ENCODE data around the gene ARHGAP26.

The ARHGAP26 gene

GRCh38 chr5:143187495-143187894, 417.3 kb downstream of the ARHGAP26 start:
- H3K27ac ChIP-seq (ENCODE audit: low read depth, low read length, poor library complexity, severe bottlenecking): no peak overlapping the region
- no peaks in the 10 kb centered on the region for H3K79me2 ChIP-seq (ENCODE audit: insufficient read depth, low read length)
- H3F3A ChIP-seq (ENCODE audit: insufficient read depth, low read length): no peaks in the 10 kb centered on the region
- H3K4me2 ChIP-seq (ENCODE audit: low read length): no peak overlapping the region
- no peak overlapping the region for H3K9ac ChIP-seq (ENCODE audit: low read length)
- no peak overlapping the region for H2AFZ ChIP-seq (ENCODE audit: low read length)
- no peak overlapping the region for H3K4me3 ChIP-seq (ENCODE audit: low read depth, low read length, poor library complexity, severe bottlenecking)
- no peaks in the 10 kb centered on the region for H4K20me1 ChIP-seq (ENCODE audit: insufficient read depth, low read length)
- TF ChIP-seq CTCF (IDR thresholded peaks at IDR 0.05; ENCODE audit: low read length): no peak
- TF ChIP-seq EZH2 (IDR thresholded peaks at IDR 0.05; ENCODE audit: borderline replicate concordance, low read length): no peak
- no peaks in the 10 kb centered on the region for H3K36me3 ChIP-seq (ENCODE audit: insufficient read depth, low read length)
- H3K4me1 ChIP-seq (ENCODE audit: insufficient read depth, low read length, severe bottlenecking): peaks cover 23% of the 10 kb centered on the region
- H3K9me2 ChIP-seq (ENCODE audit: low read depth, low read length): no peaks in the 10 kb centered on the region
- no peaks in the 10 kb centered on the region for H3K9me3 ChIP-seq (ENCODE audit: low read length)
- no peaks in the 10 kb centered on the region for H3K27me3 ChIP-seq (ENCODE audit: insufficient read depth, low read length)

- Histone ChIP-seq H3K36me3 (ENCODE audit: insufficient read depth, low read length) (no peaks in the 10 kb centered on the region), H3K9me3 (ENCODE audit: low read length) (no peaks in the 10 kb centered on the region), H3K9ac (ENCODE audit: low read length) (no peak overlapping the region), H3K27ac (ENCODE audit: low read depth, low read length, poor library complexity, severe bottlenecking) (no peak overlapping the region), H3F3A (ENCODE audit: insufficient read depth, low read length) (no peaks in the 10 kb centered on the region), H3K79me2 (ENCODE audit: insufficient read depth, low read length) (no peaks in the 10 kb centered on the region), H4K20me1 (ENCODE audit: insufficient read depth, low read length) (no peaks in the 10 kb centered on the region), H3K4me2 (ENCODE audit: low read length) (no peak overlapping the region), H3K4me1 (ENCODE audit: insufficient read depth, low read length, severe bottlenecking) (peaks cover 18% of the 10 kb centered on the region), H3K27me3 (ENCODE audit: insufficient read depth, low read length) (no peaks in the 10 kb centered on the region), H3K9me2 (ENCODE audit: low read depth, low read length) (no peaks in the 10 kb centered on the region), H2AFZ (ENCODE audit: low read length) (no peak overlapping the region), H3K4me3 (ENCODE audit: low read depth, low read length, poor library complexity, severe bottlenecking) (no peak overlapping the region)
- TF ChIP-seq CTCF (IDR thresholded peaks at IDR 0.05; ENCODE audit: low read length) (no peak), EZH2 (IDR thresholded peaks at IDR 0.05; ENCODE audit: borderline replicate concordance, low read length) (no peak)
Measured at GRCh38 chr5:143188083-143188482, 417.9 kb downstream of the ARHGAP26 start.

GRCh38 chr5:143188692-143189091, 418.5 kb downstream of the ARHGAP26 start:
- Histone ChIP-seq H4K20me1 (ENCODE audit: insufficient read depth, low read length) (no peaks in the 10 kb centered on the region), H3K27me3 (ENCODE audit: insufficient read depth, low read length) (no peaks in the 10 kb centered on the region), H3K4me3 (ENCODE audit: low read depth, low read length, poor library complexity, severe bottlenecking) (no peak overlapping the region), H3K4me1 (ENCODE audit: insufficient read depth, low read length, severe bottlenecking) (peaks cover 11% of the 10 kb centered on the region), H3F3A (ENCODE audit: insufficient read depth, low read length) (no peaks in the 10 kb centered on the region), H3K36me3 (ENCODE audit: insufficient read depth, low read length) (no peaks in the 10 kb centered on the region), H3K27ac (ENCODE audit: low read depth, low read length, poor library complexity, severe bottlenecking) (no peak overlapping the region), H3K4me2 (ENCODE audit: low read length) (no peak overlapping the region), H3K9me3 (ENCODE audit: low read length) (no peaks in the 10 kb centered on the region), H3K79me2 (ENCODE audit: insufficient read depth, low read length) (no peaks in the 10 kb centered on the region), H2AFZ (ENCODE audit: low read length) (no peak overlapping the region), H3K9me2 (ENCODE audit: low read depth, low read length) (no peaks in the 10 kb centered on the region), H3K9ac (ENCODE audit: low read length) (no peak overlapping the region)
- TF ChIP-seq EZH2 (IDR thresholded peaks at IDR 0.05; ENCODE audit: borderline replicate concordance, low read length) (no peak), CTCF (IDR thresholded peaks at IDR 0.05; ENCODE audit: low read length) (no peak)
